Neutrophil (primary cell): Measurements from ENCODE around the gene NUDT8.

Experiments used
- H3K27ac ChIP-seq: fragments of 200-600 bp; sonication (generic); 2 replicates; pipeline ENCODE4 v1.5.1; 2016; ENCODE audit warnings: mild to moderate bottlenecking, moderate library complexity
- H3K27me3 ChIP-seq: fragments of 200-600 bp; sonication (generic); 2 replicates; pipeline ENCODE4 v1.6.0; 2016; ENCODE audit warnings: mild to moderate bottlenecking
- H3K36me3 ChIP-seq: fragments of 200-600 bp; sonication (generic); 2 replicates; pipeline ENCODE4 v1.5.1; 2017
- H3K4me1 ChIP-seq, 2 experiments: fragments of 200-600 bp in 1 of 2; sonication (generic) in 1 of 2; 1 replicate in 1 of 2; 2 replicates in 1 of 2; pipeline versions ENCODE4 v1.5.1 to v1.6.1; 2013 to 2016; ENCODE audit warnings: low read depth in 1 of 2, low read length in 1 of 2, mild to moderate bottlenecking in 1 of 2, moderate library complexity in 1 of 2; ENCODE audit not compliant: control insufficient read depth in 1 of 2, insufficient read depth in 1 of 2
- H3K4me3 ChIP-seq, 2 experiments: fragments of 200-600 bp in 1 of 2; sonication (generic) in 1 of 2; 1 replicate in 1 of 2; 2 replicates in 1 of 2; pipeline ENCODE4 v1.5.1; 2013 to 2016; ENCODE audit warnings: low read depth in 1 of 2, low read length in 1 of 2, mild to moderate bottlenecking in 1 of 2, moderate library complexity in 1 of 2
- H3K9me3 ChIP-seq: fragments of 200-600 bp; sonication (generic); 2 replicates; pipeline ENCODE4 v1.5.1; 2016
- TF ChIP-seq, protein P1 (sequence below): fragments of 200-600 bp; sonication (generic); IDR thresholded peaks from 2 replicates; pipeline ENCODE4 v1.5.1; 2016; ENCODE audit warnings: antibody characterized with exemption

NUDT8 gene

GRCh38 chr11:67583247-67584204, 46.2 kb downstream of the NUDT8 start, which contains the start of gene GSTP1:
TSS of gene GSTP1 (plus strand) at chr11:67583812. CDS start at chr11:67583844, 32 bp downstream.
- TF ChIP-seq, protein P1, sequence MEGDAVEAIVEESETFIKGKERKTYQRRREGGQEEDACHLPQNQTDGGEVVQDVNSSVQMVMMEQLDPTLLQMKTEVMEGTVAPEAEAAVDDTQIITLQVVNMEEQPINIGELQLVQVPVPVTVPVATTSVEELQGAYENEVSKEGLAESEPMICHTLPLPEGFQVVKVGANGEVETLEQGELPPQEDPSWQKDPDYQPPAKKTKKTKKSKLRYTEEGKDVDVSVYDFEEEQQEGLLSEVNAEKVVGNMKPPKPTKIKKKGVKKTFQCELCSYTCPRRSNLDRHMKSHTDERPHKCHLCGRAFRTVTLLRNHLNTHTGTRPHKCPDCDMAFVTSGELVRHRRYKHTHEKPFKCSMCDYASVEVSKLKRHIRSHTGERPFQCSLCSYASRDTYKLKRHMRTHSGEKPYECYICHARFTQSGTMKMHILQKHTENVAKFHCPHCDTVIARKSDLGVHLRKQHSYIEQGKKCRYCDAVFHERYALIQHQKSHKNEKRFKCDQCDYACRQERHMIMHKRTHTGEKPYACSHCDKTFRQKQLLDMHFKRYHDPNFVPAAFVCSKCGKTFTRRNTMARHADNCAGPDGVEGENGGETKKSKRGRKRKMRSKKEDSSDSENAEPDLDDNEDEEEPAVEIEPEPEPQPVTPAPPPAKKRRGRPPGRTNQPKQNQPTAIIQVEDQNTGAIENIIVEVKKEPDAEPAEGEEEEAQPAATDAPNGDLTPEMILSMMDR = peak; percentile 28
- Histone ChIP-seq H3K4me3 (peak within 1 kb of the TSS; percentile 59 to 64), H3K27ac (peak within 1 kb of the TSS; percentile 56), H3K36me3 (peaks cover 7% of the 10 kb centered on the region), H3K4me1 (peaks cover 5 to 30% of the 10 kb centered on the region in 2 experiments), H3K9me3 (no peaks in the 10 kb centered on the region), H3K27me3 (peaks cover 24% of the 10 kb centered on the region)

DNA sequence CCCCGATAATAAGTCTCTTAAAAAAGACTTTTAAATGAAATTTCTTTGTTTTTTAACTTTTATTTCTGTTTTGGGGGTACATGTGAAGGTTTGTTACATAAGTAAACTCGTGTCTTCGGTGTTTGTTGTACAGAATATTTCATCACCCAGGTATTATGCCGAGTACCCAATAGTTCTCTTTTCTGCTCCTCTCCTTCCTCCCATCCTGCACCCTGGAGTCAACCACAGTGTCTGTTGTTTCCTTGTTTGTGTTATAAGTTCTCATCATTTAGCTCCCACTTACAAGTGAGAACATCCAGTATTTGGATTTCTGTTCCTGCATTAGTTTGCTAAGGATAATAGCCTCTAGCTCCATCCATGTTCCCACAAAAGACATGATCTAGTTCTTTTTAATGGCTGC, 47.7 kb downstream of the NUDT8 start:
- Histone ChIP-seq H3K4me1 (peaks cover 5 to 30% of the 10 kb centered on the region in 2 experiments), H3K27ac (no peak overlapping the region), H3K36me3 (peaks cover 7% of the 10 kb centered on the region), H3K9me3 (no peaks in the 10 kb centered on the region), H3K4me3 (no peak overlapping the region), H3K27me3 (peaks cover 37% of the 10 kb centered on the region)
- TF ChIP-seq, protein P1 = no peak

DNA sequence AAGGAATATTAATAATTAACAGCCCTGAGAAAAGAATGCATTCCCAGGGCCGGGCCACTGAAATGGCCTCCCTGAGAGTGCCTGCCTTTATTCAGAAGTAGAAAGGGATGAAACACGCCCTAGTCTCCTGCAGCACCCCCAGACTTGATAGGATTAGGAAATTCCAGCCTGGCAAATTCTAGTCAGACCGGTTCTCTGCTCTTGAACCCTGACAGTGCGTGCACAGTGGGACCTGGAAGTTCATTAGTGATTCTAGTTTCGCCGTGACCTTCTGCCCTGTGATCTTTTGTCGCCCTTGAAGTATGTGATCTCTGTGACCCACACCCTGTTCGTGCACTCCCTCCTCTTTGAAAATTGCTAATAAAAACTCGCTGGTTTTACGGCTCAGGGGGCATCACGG, 48.3 kb downstream of the NUDT8 start:
- H3K4me3 ChIP-seq = no peak overlapping the region
- no peaks in the 10 kb centered on the region for H3K9me3 ChIP-seq
- H3K4me1 ChIP-seq = peaks cover 5 to 30% of the 10 kb centered on the region in 2 experiments
- peaks cover 7% of the 10 kb centered on the region for H3K36me3 ChIP-seq
- peaks cover 37% of the 10 kb centered on the region for H3K27me3 ChIP-seq
- no peak overlapping the region for H3K27ac ChIP-seq
- TF ChIP-seq, protein P1 = no peak

DNA sequence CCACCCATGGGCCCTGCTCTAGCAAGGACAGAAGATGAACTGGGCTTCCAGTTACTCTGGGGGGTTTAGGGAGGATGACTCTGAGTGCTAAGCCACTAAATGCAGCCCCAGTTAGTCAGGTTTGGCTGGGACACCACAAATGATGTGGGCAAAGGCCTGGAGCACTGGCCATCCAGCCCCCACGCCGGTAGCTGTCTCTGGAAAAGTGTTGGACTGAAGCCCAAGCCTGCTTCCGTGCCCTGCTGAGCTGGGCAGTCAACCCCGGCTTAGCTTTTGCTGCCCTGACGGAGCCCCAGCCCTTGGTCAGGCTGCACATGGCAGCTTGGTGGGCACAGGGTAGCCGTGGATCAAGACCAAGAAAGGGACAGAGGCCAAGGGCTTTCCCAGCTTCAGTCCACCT, 51.8 kb downstream of the NUDT8 start:
- Histone ChIP-seq H3K9me3 (no peaks in the 10 kb centered on the region), H3K36me3 (no peaks in the 10 kb centered on the region), H3K4me3 (no peak overlapping the region), H3K27ac (no peak overlapping the region), H3K27me3 (peaks cover 37% of the 10 kb centered on the region), H3K4me1 (peaks cover 0 to 17% of the 10 kb centered on the region in 2 experiments)
- TF ChIP-seq, protein P1 = no peak
